Peyer's patch (tissue), 4 donors: Measurements from ENCODE around the gene ACO1. TPM values are rescaled to one million over a fixed set of nuclear protein-coding genes. Genes with fewer than 3 reads are reported as not detected.

Experiments used
- DNase-seq, 3 donors: peaks; one replicate each; pipeline ENCODE4 v3.0.0-alpha.2; 2017 to 2019
- H3K27ac ChIP-seq, 4 donors: fragments of 200-600 bp; sonication (generic); one replicate each; pipeline ENCODE4 v1.5.1; 2016 to 2019
- H3K27me3 ChIP-seq, 2 donors: fragments of 200-600 bp; sonication (generic); one replicate each; pipeline ENCODE4 v1.5.1; 2019
- H3K36me3 ChIP-seq, 3 donors: fragments of 200-600 bp; sonication (generic); one replicate each; pipeline ENCODE4 v1.5.1; 2016 to 2019
- H3K4me1 ChIP-seq, 4 donors: fragments of 200-600 bp; sonication (generic); one replicate each; pipeline ENCODE4 v1.5.1; 2016 to 2019
- H3K4me3 ChIP-seq, 4 donors: fragments of 200-600 bp; sonication (generic); 1 replicate in 3 of 4; 2 replicates in 1 of 4; pipeline ENCODE4 v1.5.1; 2016 to 2019; ENCODE audit warnings: mild to moderate bottlenecking in 1 of 4
- H3K9me3 ChIP-seq, 4 donors: fragments of 200-600 bp; sonication (generic); one replicate each; pipeline ENCODE4 v1.5.1; 2016 to 2019; ENCODE audit warnings: mild to moderate bottlenecking in 1 of 4
- POLR2A ChIP-seq, 2 donors: fragments of 450-650 bp; IDR thresholded peaks; one replicate each; pipeline ENCODE4 v1.5.1; 2017; ENCODE audit warnings: antibody characterized with exemption in 2 of 2, mild to moderate bottlenecking in 2 of 2, moderate library complexity in 2 of 2
- total RNA-seq, 4 donors: library from RNA; depleted of rRNA; stranded (reverse); fragments of >200 nt; gene quantifications; one replicate each; pipeline ENCODE4 v1.1.0, GENCODE V29; 2016
- TF ChIP-seq, protein P1 (sequence below), 6 experiments: fragments of 450-650 bp in 4 of 6; fragments of 200-600 bp in 2 of 6; sonication (generic) in 1 of 6; IDR thresholded peaks; one replicate each; pipeline ENCODE4 v1.5.1; 2017 to 2019; ENCODE audit warnings: antibody characterized with exemption in 6 of 6, mild to moderate bottlenecking in 3 of 6, moderate library complexity in 1 of 6

ACO1 gene
- total RNA-seq, 4 donors from 2014 or later: 22.3 to 61.8 (median 51.7) TPM

DNA sequence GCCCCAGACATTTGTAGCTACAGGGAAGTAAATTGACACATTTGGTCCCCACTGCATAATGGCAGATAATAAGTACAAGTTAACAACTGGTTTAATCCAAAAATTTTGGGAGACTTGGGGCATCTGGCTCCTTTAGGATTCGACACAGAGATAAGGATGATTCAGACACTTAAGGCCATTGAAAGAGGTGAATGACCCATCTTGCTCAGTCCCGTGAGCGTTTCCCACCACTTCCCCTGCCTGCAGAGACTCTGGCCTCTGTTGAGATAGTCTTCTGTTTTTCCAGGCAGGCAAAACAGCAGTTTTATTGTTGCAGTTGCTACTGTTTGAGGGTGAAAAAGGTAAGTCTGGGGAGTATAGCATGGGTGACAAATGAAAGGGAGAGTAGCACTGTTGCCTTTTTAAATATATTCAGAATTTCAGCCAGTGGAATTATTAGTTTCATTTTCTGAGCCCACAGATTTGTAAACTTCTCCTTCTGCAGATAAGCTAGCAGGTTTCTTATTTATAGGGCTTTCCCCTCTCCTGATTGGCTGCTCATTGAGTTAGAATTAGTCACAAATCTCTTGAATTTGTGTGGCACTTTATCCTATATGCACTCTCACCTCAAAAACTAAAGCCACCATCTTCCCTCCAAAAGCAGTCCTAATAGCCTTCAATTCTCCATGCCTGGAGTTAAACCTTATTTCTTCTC, 19.3 kb downstream of the ACO1 start:
- H3K4me3 ChIP-seq: no peak overlapping the region
- H3K9me3 ChIP-seq: no peaks in the 10 kb centered on the region
- no peaks in the 10 kb centered on the region for H3K4me1 ChIP-seq
- DNase-seq: no peak
- H3K27ac ChIP-seq: peak overlapping the region in 1 of 4 donors; percentile 65
- no peak for TF ChIP-seq POLR2A (IDR thresholded peaks at IDR 0.05)
- TF ChIP-seq, protein P1, sequence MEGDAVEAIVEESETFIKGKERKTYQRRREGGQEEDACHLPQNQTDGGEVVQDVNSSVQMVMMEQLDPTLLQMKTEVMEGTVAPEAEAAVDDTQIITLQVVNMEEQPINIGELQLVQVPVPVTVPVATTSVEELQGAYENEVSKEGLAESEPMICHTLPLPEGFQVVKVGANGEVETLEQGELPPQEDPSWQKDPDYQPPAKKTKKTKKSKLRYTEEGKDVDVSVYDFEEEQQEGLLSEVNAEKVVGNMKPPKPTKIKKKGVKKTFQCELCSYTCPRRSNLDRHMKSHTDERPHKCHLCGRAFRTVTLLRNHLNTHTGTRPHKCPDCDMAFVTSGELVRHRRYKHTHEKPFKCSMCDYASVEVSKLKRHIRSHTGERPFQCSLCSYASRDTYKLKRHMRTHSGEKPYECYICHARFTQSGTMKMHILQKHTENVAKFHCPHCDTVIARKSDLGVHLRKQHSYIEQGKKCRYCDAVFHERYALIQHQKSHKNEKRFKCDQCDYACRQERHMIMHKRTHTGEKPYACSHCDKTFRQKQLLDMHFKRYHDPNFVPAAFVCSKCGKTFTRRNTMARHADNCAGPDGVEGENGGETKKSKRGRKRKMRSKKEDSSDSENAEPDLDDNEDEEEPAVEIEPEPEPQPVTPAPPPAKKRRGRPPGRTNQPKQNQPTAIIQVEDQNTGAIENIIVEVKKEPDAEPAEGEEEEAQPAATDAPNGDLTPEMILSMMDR (IDR thresholded peaks at IDR 0.05): no peak
- peaks cover 0 to 34% (median 0%) of the 10 kb centered on the region in 3 donors for H3K36me3 ChIP-seq
- H3K27me3 ChIP-seq: no peaks in the 10 kb centered on the region

DNA sequence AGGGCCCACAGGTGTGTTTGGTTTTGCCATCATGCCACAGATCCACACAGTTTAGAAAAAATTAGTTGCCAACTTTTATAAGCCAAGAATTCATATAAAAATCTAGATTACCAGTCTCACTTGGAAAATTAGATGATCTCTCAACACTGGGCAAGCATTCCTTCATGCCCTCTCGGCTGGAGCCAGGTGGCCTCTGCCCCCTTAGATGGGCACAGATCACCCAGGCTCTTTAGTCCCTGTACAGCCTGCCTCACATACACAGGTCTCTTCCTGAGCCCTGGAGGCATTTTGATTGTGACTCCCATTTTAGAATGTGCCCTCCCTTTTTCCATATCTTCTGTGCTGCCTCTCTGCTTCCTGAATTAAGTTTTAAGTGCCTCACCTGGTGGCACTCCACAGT, 20.0 kb downstream of the ACO1 start:
- TF ChIP-seq, protein P1 (IDR thresholded peaks at IDR 0.05): no peak
- no peak for TF ChIP-seq POLR2A (IDR thresholded peaks at IDR 0.05)
- Histone ChIP-seq H3K27ac (peak overlapping the region in 2 of 4 donors; percentile 38 to 65), H3K9me3 (no peaks in the 10 kb centered on the region), H3K36me3 (peaks cover 0 to 41% (median 0%) of the 10 kb centered on the region in 3 donors), H3K4me1 (no peaks in the 10 kb centered on the region), H3K4me3 (peak overlapping the region in 2 of 4 donors; percentile 28 to 42), H3K27me3 (no peaks in the 10 kb centered on the region)
- DNase-seq: no peak

DNA sequence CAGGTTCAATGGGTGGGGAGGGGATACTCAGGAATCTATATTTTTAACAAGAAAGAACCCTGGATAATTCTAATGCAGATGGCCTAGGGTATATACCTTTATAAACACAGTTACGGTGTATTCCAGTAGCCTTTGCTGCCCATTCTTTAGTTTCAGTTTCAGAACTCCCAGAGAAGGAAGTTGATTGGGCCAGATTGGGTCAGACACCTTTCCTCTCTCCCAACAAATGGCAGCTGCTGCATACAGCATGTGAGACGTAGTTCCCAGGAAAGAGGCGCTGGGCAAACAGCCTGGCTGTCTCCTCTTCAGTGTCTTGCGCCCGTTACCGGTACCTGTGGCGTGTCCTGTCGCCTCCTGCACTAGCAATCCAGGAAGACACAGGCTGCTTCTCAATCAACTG, 20.4 kb downstream of the ACO1 start:
- H3K4me3 ChIP-seq: peak overlapping the region in 2 of 4 donors; percentile 28 to 42

DNA sequence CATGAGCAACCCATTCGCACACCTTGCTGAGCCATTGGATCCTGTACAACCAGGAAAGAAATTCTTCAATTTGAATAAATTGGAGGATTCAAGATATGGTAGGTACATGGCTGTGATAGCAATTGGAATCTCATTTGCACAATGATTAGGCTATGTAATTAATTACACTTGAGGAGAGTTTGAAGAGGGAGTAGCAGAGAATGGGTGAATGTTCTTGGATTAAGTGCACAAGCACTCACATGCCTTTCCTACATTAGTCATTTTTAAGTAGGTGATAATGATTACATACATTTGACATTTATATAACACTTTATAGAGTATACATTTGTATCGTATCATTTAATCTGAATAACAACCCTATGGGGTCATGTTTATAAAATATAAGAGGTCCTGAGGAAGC, 21.1 kb downstream of the ACO1 start:
- Histone ChIP-seq H3K27ac (no peak overlapping the region), H3K4me1 (no peaks in the 10 kb centered on the region), H3K9me3 (no peaks in the 10 kb centered on the region), H3K27me3 (no peaks in the 10 kb centered on the region), H3K4me3 (no peak overlapping the region), H3K36me3 (peaks cover 0 to 52% (median 0%) of the 10 kb centered on the region in 3 donors)
- no peak for TF ChIP-seq POLR2A (IDR thresholded peaks at IDR 0.05)
- TF ChIP-seq, protein P1 (IDR thresholded peaks at IDR 0.05): no peak
- DNase-seq: no peak

More for the DNA sequence above, 20.4 kb downstream of the ACO1 start:
- peak overlapping the region in 2 of 4 donors; percentile 38 to 65 for H3K27ac ChIP-seq
- no peaks in the 10 kb centered on the region for H3K4me1 ChIP-seq
- DNase-seq: no peak
- H3K9me3 ChIP-seq: no peaks in the 10 kb centered on the region
- TF ChIP-seq, protein P1 (IDR thresholded peaks at IDR 0.05): no peak
- no peak for TF ChIP-seq POLR2A (IDR thresholded peaks at IDR 0.05)
- H3K36me3 ChIP-seq: peaks cover 0 to 46% (median 0%) of the 10 kb centered on the region in 3 donors
- no peaks in the 10 kb centered on the region for H3K27me3 ChIP-seq

DNA sequence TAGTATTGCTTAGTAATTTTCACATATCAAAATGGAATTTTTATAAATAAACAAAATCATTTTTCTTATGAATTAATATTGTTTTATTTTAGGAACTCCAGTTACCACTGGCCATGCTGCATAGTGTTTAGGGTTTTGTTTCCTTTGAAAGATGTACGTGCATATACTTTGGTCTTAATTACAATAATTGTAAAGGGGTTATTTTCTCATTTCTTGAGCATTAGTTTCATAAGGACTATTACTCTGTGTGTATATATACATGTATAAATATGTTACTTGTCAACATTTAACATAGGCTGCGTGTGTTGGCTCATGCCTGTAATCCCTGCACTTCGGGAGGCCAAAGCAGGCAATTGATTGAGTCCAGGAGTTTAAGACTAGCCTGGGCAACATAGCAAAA, 21.6 kb downstream of the ACO1 start:
- no peak for TF ChIP-seq POLR2A (IDR thresholded peaks at IDR 0.05)
- TF ChIP-seq, protein P1 (IDR thresholded peaks at IDR 0.05): no peak
- no peak overlapping the region for H3K4me3 ChIP-seq
- no peaks in the 10 kb centered on the region for H3K27me3 ChIP-seq
- H3K36me3 ChIP-seq: peaks cover 0 to 57% (median 0%) of the 10 kb centered on the region in 3 donors
- no peaks in the 10 kb centered on the region for H3K9me3 ChIP-seq
- no peak for DNase-seq
- no peak overlapping the region for H3K27ac ChIP-seq
- H3K4me1 ChIP-seq: no peaks in the 10 kb centered on the region
